H1 (cell line): ENCODE results near the gene ZFPL1. TPM values are rescaled to one million over a fixed set of nuclear protein-coding genes. Genes with fewer than 3 reads are reported as not detected.

Experiments
- CTCF ChIA-PET: fragments of 300-600 bp; sonication (Branson Sonifier 250); formaldehyde crosslinking; loops from one replicate; lab custom pipeline; 2021; ENCODE audit not compliant: partially characterized antibody; lab: Charles Lee
- POLR2A ChIA-PET: fragments of 300-600 bp; sonication (Branson Sonifier 250); formaldehyde crosslinking; loops from one replicate; lab custom pipeline; 2021; ENCODE audit warnings: inconsistent platforms; ENCODE audit not compliant: partially characterized antibody; lab: Charles Lee
- DNase-seq, 2 experiments: peaks; one replicate each; pipeline versions ENCODE4 v3.0.0 to v3.0.0-alpha.2; 2010 to 2022; ENCODE audit warnings: low spot score in 2 of 2, low read depth in 1 of 2, mixed read lengths in 1 of 2
- FAIRE-seq: peaks from 2 replicates; lab custom pipeline; 2011; peaks lifted over from hg19 to GRCh38; lab: Jason Lieb, UNC
- H2AFZ ChIP-seq: 2 replicates; pipeline ENCODE4 v1.8.1; 2012; ENCODE audit warnings: low read length, inconsistent platforms
- H2AK5ac ChIP-seq: 2 replicates; pipeline ENCODE4 v1.6.1; 2013; ENCODE audit warnings: low read depth, low read length
- H2BK120ac ChIP-seq: replicated peaks from 2 replicates; pipeline ENCODE3; 2013; ENCODE audit warnings: low read depth, low read length, inconsistent platforms
- H2BK12ac ChIP-seq: 2 replicates; pipeline ENCODE4 v1.6.1; 2013; ENCODE audit warnings: low read depth, low read length
- H2BK15ac ChIP-seq: 2 replicates; pipeline ENCODE4 v1.6.1; 2013; ENCODE audit warnings: low read length
- H2BK20ac ChIP-seq: 2 replicates; pipeline ENCODE4 v1.6.1; 2013; ENCODE audit warnings: low read length
- H2BK5ac ChIP-seq: 2 replicates; pipeline ENCODE4 v1.6.1; 2013; ENCODE audit warnings: low read depth, low read length
- H3K14ac ChIP-seq: 2 replicates; pipeline ENCODE4 v1.6.1; 2013; ENCODE audit warnings: inconsistent platforms; ENCODE audit not compliant: insufficient read length
- H3K18ac ChIP-seq: 2 replicates; pipeline ENCODE4 v1.6.1; 2013; ENCODE audit warnings: low read length; ENCODE audit errors: extremely low read depth
- H3K23ac ChIP-seq: 2 replicates; pipeline ENCODE4 v1.6.1; 2013; ENCODE audit warnings: inconsistent platforms; ENCODE audit not compliant: insufficient read length
- H3K23me2 ChIP-seq: 2 replicates; pipeline ENCODE4 v1.6.1; 2013; ENCODE audit warnings: low read depth, low read length
- H3K27ac ChIP-seq: 2 replicates; pipeline ENCODE4 v1.6.1; 2011; ENCODE audit warnings: low read depth, low read length, inconsistent platforms
- H3K27me3 ChIP-seq, 4 experiments: replicated peaks in 1 of 4; 1 replicate in 1 of 4; 2 replicates in 3 of 4; pipeline versions ENCODE4 v1.6.1 to v1.8.1; 2011 to 2013; ENCODE audit warnings: low read length in 3 of 4, mild to moderate bottlenecking in 3 of 4, inconsistent platforms in 2 of 4, mixed read lengths in 2 of 4, moderate library complexity in 1 of 4; ENCODE audit not compliant: control insufficient read depth in 3 of 4, insufficient read depth in 3 of 4; ENCODE audit errors: extremely low read depth in 1 of 4
- H3K36me3 ChIP-seq, 4 experiments: 2 replicates each; pipeline versions ENCODE4 v1.6.1 to v1.8.1; 2011 to 2013; ENCODE audit warnings: mild to moderate bottlenecking in 4 of 4, low read length in 3 of 4, moderate library complexity in 2 of 4, control low read depth in 1 of 4, inconsistent platforms in 1 of 4; ENCODE audit not compliant: insufficient read depth in 4 of 4, control insufficient read depth in 2 of 4
- H3K4ac ChIP-seq: replicated peaks from 2 replicates; pipeline ENCODE3; 2013; ENCODE audit warnings: low read length, low read depth, mixed read lengths, inconsistent platforms; ENCODE audit not compliant: insufficient read length
- H3K4me1 ChIP-seq, 4 experiments: replicated peaks in 1 of 4; 1 replicate in 1 of 4; 2 replicates in 3 of 4; pipeline versions ENCODE4 v1.6.1 to v1.8.1; 2011 to 2013; ENCODE audit warnings: low read length in 3 of 4, inconsistent platforms in 2 of 4, mixed read lengths in 1 of 4; ENCODE audit not compliant: insufficient read depth in 4 of 4, control insufficient read depth in 3 of 4
- H3K4me2 ChIP-seq, 2 experiments: 2 replicates each; pipeline versions ENCODE4 v1.6.1 to v1.8.1; 2011 to 2013; ENCODE audit warnings: low read depth in 2 of 2, low read length in 2 of 2, control low read depth in 1 of 2, inconsistent platforms in 1 of 2, mild to moderate bottlenecking in 1 of 2; ENCODE audit not compliant: insufficient read depth in 1 of 2
- H3K4me3 ChIP-seq, 4 experiments: fragments of 200-600, 300-600 bp in 1 of 4; sonication (generic), shearing (Covaris generic), sonication (Bioruptor Twin) in 1 of 4; 2 replicates each; pipeline versions ENCODE4 v1.5.1 to v1.8.1; 2011 to 2016; ENCODE audit warnings: low read length in 4 of 4, low read depth in 3 of 4, control low read depth in 2 of 4, inconsistent platforms in 2 of 4, mild to moderate bottlenecking in 2 of 4, mixed read lengths in 1 of 4, moderate library complexity in 1 of 4; ENCODE audit not compliant: insufficient read depth in 2 of 4; ENCODE audit errors: extremely low read depth in 1 of 4
- H3K56ac ChIP-seq: replicated peaks from 2 replicates; pipeline ENCODE3; 2013; ENCODE audit warnings: low read depth, mild to moderate bottlenecking, mixed read lengths, low read length, inconsistent platforms; ENCODE audit not compliant: insufficient read length
- H3K79me1 ChIP-seq: 2 replicates; pipeline ENCODE4 v1.6.1; 2013; ENCODE audit warnings: low read depth, low read length, control low read depth
- H3K79me2 ChIP-seq, 2 experiments: 2 replicates each; pipeline versions ENCODE4 v1.6.1 to v1.8.1; 2012 to 2013; ENCODE audit warnings: low read length in 2 of 2, mild to moderate bottlenecking in 2 of 2, inconsistent platforms in 1 of 2; ENCODE audit not compliant: insufficient read depth in 2 of 2, control insufficient read depth in 1 of 2
- H3K9ac ChIP-seq, 4 experiments: replicated peaks in 1 of 4; 1 replicate in 1 of 4; 2 replicates in 3 of 4; pipeline versions ENCODE4 v1.6.1 to v1.8.1; 2011 to 2013; ENCODE audit warnings: low read depth in 3 of 4, low read length in 3 of 4, control low read depth in 2 of 4, mild to moderate bottlenecking in 2 of 4, moderate library complexity in 2 of 4, inconsistent platforms in 1 of 4; ENCODE audit errors: extremely low read depth in 1 of 4
- H3K9me3 ChIP-seq, 2 experiments: 2 replicates each; pipeline versions ENCODE4 v1.6.1 to v1.8.1; 2012 to 2013; ENCODE audit warnings: mild to moderate bottlenecking in 2 of 2, moderate library complexity in 2 of 2, control low read depth in 1 of 2, inconsistent platforms in 1 of 2, low read depth in 1 of 2, low read length in 1 of 2, mixed read lengths in 1 of 2; ENCODE audit not compliant: insufficient read depth in 2 of 2
- H4K20me1 ChIP-seq, 2 experiments: replicated peaks in 1 of 2; 2 replicates each; pipeline versions ENCODE3 to v1.8.1; 2011 to 2013; ENCODE audit warnings: inconsistent platforms in 2 of 2, low read length in 2 of 2, mild to moderate bottlenecking in 1 of 2; ENCODE audit not compliant: insufficient read depth in 2 of 2, control insufficient read depth in 1 of 2
- H4K5ac ChIP-seq: 2 replicates; pipeline ENCODE4 v1.6.1; 2013; ENCODE audit warnings: low read length, low read depth, mixed read lengths, inconsistent platforms; ENCODE audit not compliant: insufficient read length
- H4K8ac ChIP-seq: 2 replicates; pipeline ENCODE4 v1.8.0; 2013; ENCODE audit warnings: mild to moderate bottlenecking, moderate library complexity, low read length, inconsistent platforms; ENCODE audit not compliant: insufficient read depth; ENCODE audit errors: extremely low read depth
- H4K91ac ChIP-seq: replicated peaks from 2 replicates; pipeline ENCODE3; 2013; ENCODE audit warnings: low read length, mixed read lengths, inconsistent platforms; ENCODE audit not compliant: insufficient read length
- ATF3 ChIP-seq: IDR thresholded peaks from 2 replicates; pipeline ENCODE4 v1.6.1; 2011; ENCODE audit warnings: low read depth, mild to moderate bottlenecking, low read length; ENCODE audit not compliant: insufficient read depth
- CBX5 ChIP-seq: fragments of 300-800, 300-1000 bp; sonication (generic); IDR thresholded peaks from 2 replicates; pipeline ENCODE4 v1.7.1; 2016; ENCODE audit warnings: antibody characterized with exemption, low read length, low read depth
- GTF2F1 ChIP-seq: IDR thresholded peaks from 2 replicates; pipeline ENCODE4 v1.6.1; 2012; ENCODE audit warnings: low read depth, low read length, improper control_type of control experiment, borderline replicate concordance
- HDAC2 ChIP-seq, 2 experiments: fragments of 300-600 bp in 1 of 2; sonication (generic) in 1 of 2; IDR thresholded peaks; 2 replicates each; pipeline ENCODE4 v1.6.1; 2011 to 2012; ENCODE audit warnings: low read depth in 2 of 2, low read length in 2 of 2, mild to moderate bottlenecking in 2 of 2, moderate library complexity in 2 of 2, borderline replicate concordance in 1 of 2, inconsistent platforms in 1 of 2
- SAP30 ChIP-seq: fragments of 300-600 bp; sonication (generic); IDR thresholded peaks from 2 replicates; pipeline ENCODE4 v1.7.1; 2012; ENCODE audit warnings: low read length, moderate library complexity, mild to moderate bottlenecking, inconsistent platforms; ENCODE audit not compliant: insufficient read depth, insufficient replicate concordance
- SIN3A ChIP-seq, 2 experiments: IDR thresholded peaks in 1 of 2; conservative IDR thresholded peaks in 1 of 2; 2 replicates each; pipeline ENCODE4 v1.6.1; 2011 to 2012; ENCODE audit warnings: low read length in 2 of 2, improper control_type of control experiment in 1 of 2, low read depth in 1 of 2, mild to moderate bottlenecking in 1 of 2
- SP4 ChIP-seq: IDR thresholded peaks from 2 replicates; pipeline ENCODE4 v1.6.1; 2012; ENCODE audit warnings: low read length, inconsistent platforms
- TCF12 ChIP-seq: IDR thresholded peaks from 2 replicates; pipeline ENCODE4 v1.6.1; 2011; ENCODE audit warnings: low read depth, mild to moderate bottlenecking, low read length
- TEAD4 ChIP-seq: IDR thresholded peaks from 2 replicates; pipeline ENCODE4 v1.6.1; 2012; ENCODE audit warnings: low read depth, low read length, inconsistent platforms, mixed read lengths
- YY1 ChIP-seq: IDR thresholded peaks from 2 replicates; pipeline ENCODE4 v1.6.1; 2011; ENCODE audit warnings: low read depth, mild to moderate bottlenecking, low read length
- WGBS, 2 experiments: shearing (Covaris generic) in 1 of 2; methylation state at CpG; one replicate each; pipeline versions ENCODE4 v1.1.6 to v1.1.7; 2013 to 2015; ENCODE audit warnings: low lambda C conversion rate in 2 of 2, mixed read lengths in 2 of 2, inconsistent platforms in 1 of 2, low coverage in 1 of 2, missing lambda C conversion rate in 1 of 2; ENCODE audit not compliant: insufficient replicate concordance in 2 of 2, insufficient coverage in 1 of 2, insufficient read length in 1 of 2; ENCODE audit errors: extremely low coverage in 1 of 2, missing lambda C conversion rate in 1 of 2; 5-methylcytosine and 5-hydroxymethylcytosine counted together
- polyA plus RNA-seq, 7 experiments: library from polyadenylated mRNA; depleted of rRNA in 3 of 7; stranded (reverse) in 5 of 7; unstranded in 2 of 7; fragments of >200 nt in 5 of 7; fragments of 200-250 nt in 2 of 7; gene quantifications; 1 replicate in 5 of 7; 2 replicates in 1 of 7; 4 replicates in 1 of 7; pipeline versions ENCODE4 v1.2.1 to v1.2.3, GENCODE V29; 2011 to 2013; ENCODE audit warnings: missing spikeins in 2 of 7, mixed read lengths in 2 of 7
- total RNA-seq: library from RNA; stranded (reverse); fragmentation: NEBNext Ultra II Directional; extraction: Animal tissue kit (Norgen Biotek cat#: 25700); gene quantifications from 2 replicates; pipeline ENCODE4 v1.2.1, GENCODE V29; 2021

ZFPL1 gene
- total and polyA plus RNA-seq, 2 of the 8 experiments (the other 6 are each of a cell fraction or from before 2014, with no cell fraction given) = 21.5 to 76.8 TPM

GRCh38 chr11:65132988-65133700 lies 49.1 kb downstream of the ZFPL1 start:
- H4K8ac ChIP-seq = no peak overlapping the region
- H3K23me2 ChIP-seq = peaks cover 14% of the 10 kb centered on the region
- CTCF ChIA-PET = interaction anchor here (0.9 to 2.9 kb wide), 3 partner anchors 22 to 183 kb away, joined by 3 to 13 read pairs (median 3); partner anchors contain the start of gene TM7SF2
- peak overlapping the region; percentile 23; the same call in 1 of the 2 replicates for H2BK12ac ChIP-seq
- no peak overlapping the region; the same call in 1 of the 2 replicates for H2BK15ac ChIP-seq
- H3K23ac ChIP-seq = no peak overlapping the region
- no peak overlapping the region for H3K56ac ChIP-seq
- no peaks in the 10 kb centered on the region for H3K27me3 ChIP-seq
- H4K91ac ChIP-seq = no peak overlapping the region
- H3K27ac ChIP-seq = peak overlapping the region; percentile 10; the same call in 1 of the 2 replicates
- no peak overlapping the region for H2AK5ac ChIP-seq
- H3K79me2 ChIP-seq = peaks cover 0 to 15% of the 10 kb centered on the region in 2 experiments; a peak in 1 of 4 replicates
- no peaks in the 10 kb centered on the region for H3K9me3 ChIP-seq
- no peak overlapping the region for H4K5ac ChIP-seq
- peaks cover 3% of the 10 kb centered on the region; the same call in 1 of the 2 replicates for H3K79me1 ChIP-seq
- H3K14ac ChIP-seq = no peak overlapping the region
- no peak overlapping the region for H3K4ac ChIP-seq
- H2BK5ac ChIP-seq = peak overlapping the region; percentile 100; the same call in 1 of the 2 replicates
- no peak overlapping the region for H2AFZ ChIP-seq
- FAIRE-seq (no peak), DNase-seq (peak in 1 of 2 experiments; percentile 75)
- peak overlapping the region; percentile 84 to 94 (median 88) for H3K4me3 ChIP-seq
- H3K4me2 ChIP-seq = peak overlapping the region; percentile 77 to 91
- no peak overlapping the region for H3K18ac ChIP-seq
- POLR2A ChIA-PET = interaction anchor here (1.0 to 15.8 kb wide), 4 partner anchors 17 to 197 kb away, joined by 3 to 305 read pairs (median 12); partner anchors contain the start of genes FAU, GPHA2, MRPL49 and SPDYC
- H2BK120ac ChIP-seq = no peak overlapping the region
- peaks cover 11 to 30% (median 28%) of the 10 kb centered on the region in 4 experiments; a peak in 7 of 8 replicates for H3K36me3 ChIP-seq
- H3K9ac ChIP-seq = peak overlapping the region in 3 of 4 experiments; percentile 10 to 98 (median 44); a peak in 3 of 7 replicates
- no peak overlapping the region for H2BK20ac ChIP-seq
- peaks cover 0 to 13% (median 7%) of the 10 kb centered on the region in 4 experiments; a peak in 6 of 7 replicates for H3K4me1 ChIP-seq
- WGBS, 2 experiments = 61% methylated on average over 18 of the region's 18 CpGs; no CpG with 5 or more reads in 1 of the 2 experiments
- peaks cover 0 to 14% of the 10 kb centered on the region in 2 experiments for H4K20me1 ChIP-seq
- TF ChIP-seq TEAD4 (no peak), SIN3A (conservative IDR thresholded peaks at IDR 0.05 in 1 of 2, IDR thresholded peaks at IDR 0.05 in 1 of 2; ENCODE audit: low read depth in 1 of 2, low read length in 2 of 2) (0 out of 4 replicates have a peak, but pooled peaks of 1 of the 2 experiments have one; percentile 32), YY1 (no peak), TCF12 (no peak), GTF2F1 (no peak), HDAC2 (IDR thresholded peaks at IDR 0.05; ENCODE audit: borderline replicate concordance in 1 of 2, low read depth in 2 of 2, low read length in 2 of 2) (no peak), SP4 (0 out of 2 replicates have a peak, but pooled peaks have one; percentile 36), SAP30 (no peak), CBX5 (no peak), ATF3 (no peak)
